Measurements from ENCODE around the gene KNTC1.

GRCh38 chr12:122563361-122563760 is 36.3 kb downstream of the KNTC1 start:
- TF ChIP-seq EZH2 (IDR thresholded peaks at IDR 0.05; ENCODE audit: borderline replicate concordance, low read length) (no peak), CTCF (conservative IDR thresholded peaks at IDR 0.05 in 1 of 2, IDR thresholded peaks at IDR 0.05 in 1 of 2; ENCODE audit: extremely low read depth in 1 of 2, insufficient read depth in 1 of 2, low read depth in 1 of 2, low read length in 2 of 2) (no peak)
